Activated T-helper 1 cell treated with anti-CD3 and anti-CD28 coated beads, Interleukin-2, amount 50 U/mL, for 16 hours (primary cell): ENCODE data around the gene ZNF841.
"Not testable (repeated sequence)": the region's sequence is repeated elsewhere in the genome, so short reads cannot be mapped to it uniquely, and the experiment has no call there.

Experiments used
- DNase-seq, 2 donors: peaks; one replicate each; pipeline ENCODE4 v3.0.0-alpha.2; 2020; ENCODE audit warnings: low read depth in 1 of 2, low spot score in 1 of 2

Gene ZNF841

DNA sequence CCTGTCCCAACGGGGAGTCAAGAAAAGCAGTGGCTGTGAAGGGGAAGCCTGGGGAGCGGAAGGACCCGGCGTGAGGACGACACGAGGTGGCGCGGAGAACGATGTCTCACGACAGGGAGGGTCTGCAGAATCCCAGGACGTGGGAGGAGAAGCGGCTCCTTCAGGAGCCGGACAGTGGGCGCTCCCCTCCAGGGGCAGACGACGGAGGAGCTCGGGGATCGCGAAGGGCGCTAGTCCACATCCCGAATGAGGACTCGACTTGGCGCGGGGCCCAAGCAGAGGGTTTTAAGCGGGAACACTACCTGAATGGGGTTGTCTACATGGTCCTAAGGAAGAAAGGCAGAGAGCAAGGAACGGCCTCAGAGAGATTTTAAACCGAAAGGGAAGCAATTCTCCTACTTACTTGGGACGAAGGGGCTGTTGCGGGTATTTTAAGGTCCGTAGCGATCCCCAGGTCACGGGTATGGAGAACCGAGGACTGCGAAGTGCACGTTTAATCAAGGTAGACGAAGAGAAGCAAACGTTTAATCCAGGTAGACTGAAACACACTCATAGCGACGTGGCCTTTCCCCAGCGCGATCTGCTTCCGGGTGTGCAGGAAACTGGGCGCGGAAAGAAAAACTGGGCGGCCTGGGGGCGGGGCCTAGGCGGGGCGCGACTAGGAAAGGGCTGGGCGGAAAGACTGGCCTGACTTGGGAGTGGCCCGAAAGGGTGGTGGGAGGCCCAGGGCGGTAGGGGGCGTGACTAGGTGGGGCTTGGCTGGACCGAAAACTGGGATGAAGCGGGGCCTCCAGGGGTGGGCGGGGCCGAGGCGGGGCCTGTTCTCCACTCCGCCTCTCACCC is at the start of gene ZNF841:
Gene ZNF841 (minus strand): TSS at position 594 of the 843 bp plus-strand sequence. CDS start 10,964 bp downstream, outside the sequence.
- peak; percentile 64 to 73 for DNase-seq

DNA sequence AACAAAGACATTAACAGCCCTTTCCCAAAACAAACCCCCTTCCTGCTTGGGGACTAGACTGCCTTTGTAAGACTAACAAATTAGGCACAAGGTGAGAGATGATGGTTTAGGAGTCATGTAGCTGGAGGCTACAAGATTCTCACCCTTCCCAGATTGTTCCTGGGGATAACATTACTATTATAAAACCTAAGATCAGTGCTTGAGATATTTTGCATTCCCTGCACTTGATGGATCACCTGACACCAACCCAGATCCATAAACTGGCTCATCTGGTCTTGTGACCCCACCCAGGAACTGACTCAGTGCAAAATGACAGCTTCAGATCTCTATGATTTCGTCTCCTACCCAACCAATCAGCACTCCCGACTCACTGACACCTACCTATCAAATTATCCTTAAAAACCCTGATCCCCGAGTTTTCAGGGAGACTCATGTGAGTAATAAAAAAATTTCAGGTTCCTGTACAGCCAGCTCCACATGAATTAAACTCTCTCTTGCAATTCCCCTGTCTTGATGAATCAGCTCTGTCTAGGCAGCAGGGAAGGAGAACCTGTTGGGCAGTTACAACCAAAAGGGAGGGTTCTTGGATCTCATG is 46.5 kb upstream of the ZNF841 start:
- DNase-seq = no peak

GRCh38 chr19:52141203-52141602 is 45.6 kb upstream of the ZNF841 start:
- DNase-seq = no peak

DNA sequence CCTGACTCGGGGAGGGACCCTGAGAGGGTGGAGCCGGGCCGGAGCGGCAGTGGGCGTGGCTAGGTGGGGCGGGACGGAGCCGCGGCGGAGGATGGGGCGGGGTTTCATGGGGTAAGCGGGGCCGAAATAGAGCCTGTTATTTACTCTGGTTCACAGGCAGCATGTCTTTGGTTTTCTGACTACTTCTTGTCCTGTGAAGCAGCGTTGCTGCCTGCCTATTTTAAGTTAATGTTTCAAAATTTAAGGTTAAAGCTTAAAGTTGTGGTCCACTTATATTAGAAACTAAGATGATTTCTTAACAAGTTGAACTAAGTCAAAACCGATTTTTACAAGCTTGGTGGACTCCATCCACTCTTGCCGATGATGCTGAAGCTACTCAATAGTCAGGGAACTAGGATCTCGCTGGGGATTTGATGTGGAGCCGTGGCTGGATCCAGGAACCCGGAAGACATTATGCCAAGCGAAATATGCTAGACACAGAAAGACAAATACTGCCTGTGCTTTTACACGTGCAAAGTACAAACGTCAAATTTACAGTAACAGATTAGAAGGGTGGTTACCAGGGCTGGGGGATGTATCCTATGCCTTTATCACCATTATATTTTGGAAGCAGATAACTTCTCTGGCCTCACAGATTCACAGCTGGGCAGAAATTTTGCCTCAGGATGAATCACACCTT is 44.6 kb upstream of the ZNF841 start:
- DNase-seq = peak in 1 of 2 donors; percentile 95

- peak; percentile 49 to 95 for DNase-seq
These were observed 43.9 kb upstream of the ZNF841 start, which contains the start of gene ZNF616 for GRCh38 chr19:52139252-52140031. Gene ZNF616 (minus strand): TSS chr19:52139938. CDS start chr19:52130512, 9,426 bp downstream.

DNA sequence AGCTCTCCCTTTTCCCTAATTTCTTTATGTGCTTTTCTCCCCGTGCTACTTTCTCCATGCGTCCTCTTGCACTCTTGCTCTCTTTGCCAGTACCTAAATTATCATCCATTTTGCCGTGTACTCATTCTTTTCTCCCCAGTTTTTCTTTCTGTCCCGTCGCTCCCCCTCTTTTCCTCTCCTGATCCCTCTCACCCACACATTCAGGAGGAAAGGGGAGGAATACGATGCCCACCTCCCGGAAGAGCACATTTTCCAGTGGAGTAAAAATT is 43.4 kb upstream of the ZNF841 start:
- no peak for DNase-seq

- no peak for DNase-seq
These were observed 42.9 kb upstream of the ZNF841 start for GRCh38 chr19:52138278-52138982.

GRCh38 chr19:52120286-52120685 is 24.7 kb upstream of the ZNF841 start:
- DNase-seq = no peak

DNA sequence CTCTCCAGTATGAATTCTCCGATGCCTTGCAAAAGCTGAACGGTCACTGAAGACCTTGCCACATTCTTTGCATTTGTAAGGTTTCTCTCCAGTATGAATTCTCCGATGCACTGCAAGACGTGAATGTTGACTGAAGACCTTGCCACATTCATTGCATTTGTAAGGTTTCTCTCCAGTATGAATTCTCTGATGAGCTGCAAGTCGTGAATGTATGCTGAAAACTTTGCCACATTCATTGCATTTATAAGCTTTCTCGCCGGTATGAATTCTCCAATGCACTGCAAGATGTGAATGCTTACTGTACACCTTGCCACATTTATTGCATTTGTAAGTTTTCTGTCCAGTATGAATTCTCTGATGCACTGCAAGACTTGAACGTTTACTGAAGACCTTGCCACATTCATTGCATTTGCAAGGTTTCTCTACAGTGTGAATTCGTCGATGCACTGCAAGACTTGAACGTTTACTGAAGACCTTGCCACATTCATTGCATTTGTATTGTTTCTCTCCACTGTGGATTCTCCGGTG is 20.0 kb upstream of the ZNF841 start:
- no peak for DNase-seq

GRCh38 chr19:52114691-52115090 is 19.1 kb upstream of the ZNF841 start:
- DNase-seq = no peak

GRCh38 chr19:52112624-52113023 is 17.1 kb upstream of the ZNF841 start:
- DNase-seq = no peak

GRCh38 chr19:52110780-52111179 is 15.2 kb upstream of the ZNF841 start:
- no peak for DNase-seq

DNA sequence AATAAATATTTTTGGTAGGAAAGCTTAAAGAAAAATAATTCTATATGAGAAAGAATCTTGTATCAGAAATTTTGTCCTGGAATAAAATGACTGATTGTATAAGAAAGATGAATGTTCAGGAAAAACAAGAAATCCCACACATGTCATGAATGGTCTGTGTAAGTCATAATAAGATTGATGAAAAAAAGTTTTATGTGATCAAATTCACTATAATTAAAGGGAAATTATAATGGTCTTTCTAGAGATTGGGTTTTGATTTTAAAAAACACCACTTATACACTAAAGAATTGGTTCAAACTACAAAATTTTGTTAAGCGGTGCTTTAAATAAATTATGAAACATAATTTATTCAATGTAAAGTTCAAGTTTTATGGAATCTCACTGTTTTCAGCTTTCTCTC is 7.2 kb upstream of the ZNF841 start:
- no peak for DNase-seq

DNA sequence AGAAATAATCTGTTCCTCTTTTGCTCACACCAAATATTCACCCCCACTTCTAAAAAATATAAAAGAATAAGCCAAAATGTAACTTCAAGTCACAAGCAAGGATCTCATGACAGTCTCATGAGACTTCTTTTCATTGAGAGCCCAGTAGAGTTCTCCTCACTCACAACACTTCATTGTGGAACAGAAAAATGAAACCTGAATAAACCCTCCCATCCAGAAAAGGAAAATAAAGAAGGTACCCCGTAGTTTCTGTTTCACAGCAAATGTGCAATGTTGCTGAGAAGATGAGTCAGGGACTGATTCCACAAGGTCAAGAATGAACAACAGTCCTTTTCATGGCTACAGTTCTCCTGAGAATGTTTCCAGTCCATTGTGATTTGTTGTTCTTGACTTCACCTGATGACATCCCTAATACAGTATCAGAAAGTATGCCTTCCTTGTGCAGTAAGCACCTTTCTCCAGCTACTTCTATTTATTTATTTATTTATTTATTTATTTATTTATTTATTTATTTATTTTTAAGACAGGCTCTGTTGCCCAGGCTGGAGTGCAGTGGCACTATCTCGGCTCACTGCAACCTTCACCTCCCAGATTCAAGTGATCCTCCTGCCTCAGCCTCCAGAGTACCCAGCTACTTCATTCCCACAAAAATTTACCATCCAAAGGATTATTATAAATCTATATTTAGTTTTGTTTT is 6.4 kb upstream of the ZNF841 start:
- no peak for DNase-seq

- no peak for DNase-seq
These were observed 4.1 kb upstream of the ZNF841 start for GRCh38 chr19:52099497-52100138.

- not testable (repeated sequence) for DNase-seq
These were observed 851 bp upstream of the ZNF841 start for GRCh38 chr19:52096416-52096815.

DNA sequence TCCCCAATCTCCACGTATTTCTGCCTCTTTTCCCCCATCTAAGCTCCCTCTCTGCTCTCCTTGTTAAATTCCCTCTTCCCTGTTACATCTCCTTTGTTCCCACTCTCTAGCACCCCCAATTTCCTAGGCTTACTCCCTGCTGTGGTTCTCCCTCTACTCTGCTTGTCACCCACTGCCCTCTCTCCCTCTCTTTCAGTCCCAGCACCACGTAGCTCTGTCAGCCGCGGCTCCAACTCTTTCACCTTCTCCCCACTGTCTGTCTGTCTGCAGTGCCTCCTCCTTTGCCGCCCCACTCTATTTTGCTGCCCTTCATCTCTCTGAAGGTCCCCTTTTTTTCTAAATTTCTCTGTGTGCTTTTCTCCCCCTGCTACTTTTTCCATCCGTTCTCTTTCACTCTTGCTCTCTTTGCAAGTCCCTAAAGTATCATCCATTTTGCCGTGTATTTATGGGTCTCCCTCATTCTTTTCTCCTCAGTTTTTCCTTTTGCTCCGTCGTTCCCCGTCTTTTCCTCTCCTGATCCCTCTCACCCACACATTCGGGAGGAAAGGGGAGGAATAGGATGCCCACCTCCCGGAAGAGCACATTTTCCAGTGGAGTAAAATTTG is 937 bp downstream of the ZNF841 start:
- no peak for DNase-seq

- no peak for DNase-seq
These were observed 9.1 kb downstream of the ZNF841 start for GRCh38 chr19:52086481-52086880.

- no peak for DNase-seq
These were observed 25.1 kb downstream of the ZNF841 start for GRCh38 chr19:52070496-52070895.
